Fibroblast of upper back skin (primary cell): ENCODE results near the gene OR4F17.
"Not testable (repeated sequence)": the region's sequence is repeated elsewhere in the genome, so short reads cannot be mapped to it uniquely, and the experiment has no call there.

Experiments
- DNase-seq: peaks from one replicate; pipeline ENCODE4 v3.0.0-alpha.2; 2013

Gene OR4F17

GRCh38 chr19:106804-107203 is at the start of gene OR4F17:
OR4F17 (plus strand) TSS chr19:107104; CDS start chr19:110679, 3,575 bp downstream.
- DNase-seq: not testable (repeated sequence)

GRCh38 chr19:70793-71192 is 36.1 kb upstream of the OR4F17 start:
- not testable (repeated sequence) for DNase-seq

- DNase-seq: not testable (repeated sequence)
Measured at GRCh38 chr19:82864-83263, 24.0 kb upstream of the OR4F17 start.

- DNase-seq: not testable (repeated sequence)
Measured at GRCh38 chr19:83626-84025, 23.3 kb upstream of the OR4F17 start.

- DNase-seq: not testable (repeated sequence)
Measured at GRCh38 chr19:90678-91077, 16.2 kb upstream of the OR4F17 start.

- DNase-seq: not testable (repeated sequence)
Measured at GRCh38 chr19:94794-95193, 12.1 kb upstream of the OR4F17 start.

- not testable (repeated sequence) for DNase-seq
Measured at GRCh38 chr19:97647-98046, 9.3 kb upstream of the OR4F17 start.

- not testable (repeated sequence) for DNase-seq
Measured at GRCh38 chr19:120443-121140, 13.7 kb downstream of the OR4F17 start.
